Measurements from ENCODE around the gene PIKFYVE. TPM values are rescaled to one million over a fixed set of nuclear protein-coding genes. Genes with fewer than 3 reads are reported as not detected.

Gene PIKFYVE
- total RNA-seq, 1 experiment from 2014 or later: 22.8 TPM

DNA sequence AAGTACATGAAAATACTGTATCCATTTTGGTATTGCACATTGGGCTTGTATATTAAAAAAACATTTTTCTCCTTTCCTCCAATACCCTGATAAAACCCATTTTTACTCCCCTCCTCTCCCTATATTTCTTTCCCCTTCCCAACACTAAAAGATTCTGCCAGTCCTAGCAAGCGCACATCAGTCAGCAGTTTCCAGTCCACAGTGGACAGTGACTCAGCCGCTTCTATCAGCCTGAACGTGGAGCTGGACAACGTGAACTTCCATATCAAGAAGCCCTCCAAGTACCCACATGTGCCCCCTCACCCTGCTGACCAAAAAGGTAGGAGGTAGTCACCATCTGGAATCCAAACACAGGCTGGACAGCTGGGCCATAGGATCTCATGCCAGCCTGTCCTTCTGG, 38.6 kb downstream of the PIKFYVE start:
- Mint-ChIP-seq H3K9me3 (ENCODE audit: unreplicated experiment) (no peaks in the 10 kb centered on the region), H3K27me3 (ENCODE audit: insufficient read depth, unreplicated experiment) (no peaks in the 10 kb centered on the region), H3K4me1 (ENCODE audit: insufficient read depth, unreplicated experiment) (peaks cover 6% of the 10 kb centered on the region), H3K4me3 (ENCODE audit: unreplicated experiment) (no peak overlapping the region), H3K36me3 (ENCODE audit: insufficient read depth, unreplicated experiment) (peaks cover 75% of the 10 kb centered on the region), H3K27ac (ENCODE audit: low read depth, unreplicated experiment) (no peak overlapping the region)
- intact Hi-C loops (cut with micrococcal nuclease): no loop called here
- DNase-seq (ENCODE audit: unreplicated experiment): no peak
- no TSS peak for BruUV-seq (replicated peaks)
- ChIA-PET CTCF (interaction anchor here (0.6 to 1.8 kb wide), 2 partner anchors 44 to 761 kb away, joined by 3 to 4 read pairs; no protein-coding TSS in a partner anchor), POLR2A (interaction anchor here (0.7 kb wide), 1 partner anchor 13 kb away, joined by 3 read pairs; no protein-coding TSS in a partner anchor)
- TF ChIP-seq, protein P1, sequence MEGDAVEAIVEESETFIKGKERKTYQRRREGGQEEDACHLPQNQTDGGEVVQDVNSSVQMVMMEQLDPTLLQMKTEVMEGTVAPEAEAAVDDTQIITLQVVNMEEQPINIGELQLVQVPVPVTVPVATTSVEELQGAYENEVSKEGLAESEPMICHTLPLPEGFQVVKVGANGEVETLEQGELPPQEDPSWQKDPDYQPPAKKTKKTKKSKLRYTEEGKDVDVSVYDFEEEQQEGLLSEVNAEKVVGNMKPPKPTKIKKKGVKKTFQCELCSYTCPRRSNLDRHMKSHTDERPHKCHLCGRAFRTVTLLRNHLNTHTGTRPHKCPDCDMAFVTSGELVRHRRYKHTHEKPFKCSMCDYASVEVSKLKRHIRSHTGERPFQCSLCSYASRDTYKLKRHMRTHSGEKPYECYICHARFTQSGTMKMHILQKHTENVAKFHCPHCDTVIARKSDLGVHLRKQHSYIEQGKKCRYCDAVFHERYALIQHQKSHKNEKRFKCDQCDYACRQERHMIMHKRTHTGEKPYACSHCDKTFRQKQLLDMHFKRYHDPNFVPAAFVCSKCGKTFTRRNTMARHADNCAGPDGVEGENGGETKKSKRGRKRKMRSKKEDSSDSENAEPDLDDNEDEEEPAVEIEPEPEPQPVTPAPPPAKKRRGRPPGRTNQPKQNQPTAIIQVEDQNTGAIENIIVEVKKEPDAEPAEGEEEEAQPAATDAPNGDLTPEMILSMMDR (IDR thresholded peaks at IDR 0.05; ENCODE audit: unreplicated experiment): no peak

DNA sequence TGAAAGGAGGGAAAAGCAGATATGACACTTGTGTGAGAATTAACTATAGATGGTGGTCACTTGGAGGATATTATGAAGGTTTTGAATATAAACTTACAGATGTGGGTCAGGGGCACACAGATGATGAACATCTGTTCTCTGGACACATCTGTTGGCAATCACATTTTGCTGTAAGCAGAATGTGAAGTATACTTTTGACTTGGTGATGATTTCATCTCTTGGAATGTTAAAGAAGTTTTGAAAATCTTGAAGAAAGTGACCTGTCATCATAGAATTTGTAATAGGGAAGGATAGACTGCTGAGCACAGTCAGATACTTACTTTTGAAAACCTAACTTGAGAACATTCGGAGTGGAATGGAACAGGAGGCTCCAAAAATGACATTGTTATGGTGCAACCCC, 40.2 kb downstream of the PIKFYVE start:
- TF ChIP-seq, protein P1 (IDR thresholded peaks at IDR 0.05; ENCODE audit: unreplicated experiment): no peak
- DNase-seq (ENCODE audit: unreplicated experiment): no peak
- CTCF ChIA-PET: no interaction called here
- BruUV-seq (replicated peaks): no TSS peak
- no peak overlapping the region for H3K4me3 Mint-ChIP-seq (ENCODE audit: unreplicated experiment)
- intact Hi-C loops (cut with micrococcal nuclease): no loop called here
- peaks cover 59% of the 10 kb centered on the region for H3K36me3 Mint-ChIP-seq (ENCODE audit: insufficient read depth, unreplicated experiment)
- no peak overlapping the region for H3K27ac Mint-ChIP-seq (ENCODE audit: low read depth, unreplicated experiment)
- peaks cover 7% of the 10 kb centered on the region for H3K4me1 Mint-ChIP-seq (ENCODE audit: insufficient read depth, unreplicated experiment)
- no peaks in the 10 kb centered on the region for H3K9me3 Mint-ChIP-seq (ENCODE audit: unreplicated experiment)
- POLR2A ChIA-PET: no interaction called here
- H3K27me3 Mint-ChIP-seq (ENCODE audit: insufficient read depth, unreplicated experiment): no peaks in the 10 kb centered on the region

DNA sequence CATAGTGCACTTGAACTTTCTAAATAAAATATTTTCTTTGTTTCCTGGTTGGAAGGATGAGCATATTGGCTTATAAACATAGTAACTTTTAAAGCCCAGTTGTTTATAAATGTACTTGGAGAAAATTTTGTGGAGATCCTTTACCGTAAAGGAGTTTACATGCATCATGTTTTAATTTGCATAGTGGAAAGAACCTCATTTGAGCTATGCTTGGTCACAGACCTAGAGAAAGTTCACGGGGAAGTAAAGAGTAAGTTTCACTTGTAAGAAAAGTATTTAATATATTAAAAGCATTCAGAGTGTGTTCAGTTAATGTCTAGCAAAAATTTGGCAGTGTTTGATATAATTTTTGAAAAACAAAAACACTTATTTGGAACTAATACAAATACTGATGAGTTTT, 45.3 kb downstream of the PIKFYVE start:
- CTCF ChIA-PET: interaction anchor here (0.7 kb wide), 1 partner anchor 9 kb away, joined by 3 read pairs; no protein-coding TSS in a partner anchor
- Mint-ChIP-seq H3K27ac (ENCODE audit: low read depth, unreplicated experiment) (no peak overlapping the region), H3K9me3 (ENCODE audit: unreplicated experiment) (no peaks in the 10 kb centered on the region), H3K4me1 (ENCODE audit: insufficient read depth, unreplicated experiment) (peaks cover 7% of the 10 kb centered on the region), H3K27me3 (ENCODE audit: insufficient read depth, unreplicated experiment) (no peaks in the 10 kb centered on the region), H3K4me3 (ENCODE audit: unreplicated experiment) (no peak overlapping the region), H3K36me3 (ENCODE audit: insufficient read depth, unreplicated experiment) (peaks cover 35% of the 10 kb centered on the region)
- intact Hi-C loops (cut with micrococcal nuclease): no loop called here
- POLR2A ChIA-PET: interaction anchor here (1.3 to 1.6 kb wide), 2 partner anchors 8 to 9 kb away, joined by 5 read pairs; no protein-coding TSS in a partner anchor
- TF ChIP-seq, protein P1 (IDR thresholded peaks at IDR 0.05; ENCODE audit: unreplicated experiment): no peak
- no TSS peak for BruUV-seq (replicated peaks)
- DNase-seq (ENCODE audit: unreplicated experiment): no peak

DNA sequence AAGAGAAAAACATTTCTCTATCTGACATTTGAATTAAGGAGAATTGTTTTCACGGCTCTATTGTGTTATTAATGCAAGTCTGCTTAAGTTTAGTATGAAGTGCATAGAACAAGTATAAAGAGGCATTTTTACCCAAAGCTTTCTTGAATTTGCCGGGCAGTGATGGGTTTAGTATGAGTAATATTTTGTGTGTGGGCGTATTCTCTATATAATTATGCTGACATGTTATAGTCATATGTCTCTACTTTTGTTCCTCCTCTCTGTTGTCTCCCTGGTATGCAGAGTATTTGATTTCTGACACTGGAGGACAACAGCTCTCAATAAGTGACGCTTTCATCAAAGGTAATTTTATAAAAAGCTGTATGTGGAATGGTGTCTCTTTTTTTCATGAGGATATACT, 45.9 kb downstream of the PIKFYVE start:
- Mint-ChIP-seq H3K36me3 (ENCODE audit: insufficient read depth, unreplicated experiment) (peaks cover 35% of the 10 kb centered on the region), H3K4me1 (ENCODE audit: insufficient read depth, unreplicated experiment) (peaks cover 7% of the 10 kb centered on the region), H3K9me3 (ENCODE audit: unreplicated experiment) (no peaks in the 10 kb centered on the region), H3K27ac (ENCODE audit: low read depth, unreplicated experiment) (no peak overlapping the region), H3K4me3 (ENCODE audit: unreplicated experiment) (no peak overlapping the region), H3K27me3 (ENCODE audit: insufficient read depth, unreplicated experiment) (no peaks in the 10 kb centered on the region)
- DNase-seq (ENCODE audit: unreplicated experiment): no peak
- BruUV-seq (replicated peaks): no TSS peak
- intact Hi-C loops (cut with micrococcal nuclease): no loop called here
- TF ChIP-seq, protein P1 (IDR thresholded peaks at IDR 0.05; ENCODE audit: unreplicated experiment): no peak
- POLR2A ChIA-PET: interaction anchor here (1.3 to 1.6 kb wide), 2 partner anchors 8 to 9 kb away, joined by 5 read pairs; no protein-coding TSS in a partner anchor
- CTCF ChIA-PET: interaction anchor here (0.7 kb wide), 1 partner anchor 137 kb away, joined by 4 read pairs; no protein-coding TSS in a partner anchor

All from MCF 10A (cell line).